ENCODE results near the gene DNAJC19.

Gene DNAJC19

DNA sequence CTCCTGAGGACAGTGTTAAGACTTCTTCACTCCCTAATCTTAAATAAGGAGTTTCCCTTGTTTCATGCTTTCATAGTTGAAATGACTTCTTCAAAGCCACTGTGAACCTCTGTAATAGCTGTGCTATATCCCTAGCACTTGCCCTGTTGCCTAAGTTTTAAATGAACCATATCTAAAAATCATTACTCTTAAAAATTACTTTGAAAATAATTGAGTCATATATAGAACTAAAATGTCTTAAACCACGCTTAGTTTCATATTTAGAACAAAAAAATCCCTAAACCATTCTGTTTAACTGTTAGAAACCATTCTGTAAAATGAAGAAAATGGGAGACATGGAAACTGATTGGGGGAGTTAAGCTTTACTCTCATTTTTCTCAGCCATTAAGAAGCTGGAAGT lies 29.8 kb downstream of the DNAJC19 start:
- no peak for FAIRE-seq

DNA sequence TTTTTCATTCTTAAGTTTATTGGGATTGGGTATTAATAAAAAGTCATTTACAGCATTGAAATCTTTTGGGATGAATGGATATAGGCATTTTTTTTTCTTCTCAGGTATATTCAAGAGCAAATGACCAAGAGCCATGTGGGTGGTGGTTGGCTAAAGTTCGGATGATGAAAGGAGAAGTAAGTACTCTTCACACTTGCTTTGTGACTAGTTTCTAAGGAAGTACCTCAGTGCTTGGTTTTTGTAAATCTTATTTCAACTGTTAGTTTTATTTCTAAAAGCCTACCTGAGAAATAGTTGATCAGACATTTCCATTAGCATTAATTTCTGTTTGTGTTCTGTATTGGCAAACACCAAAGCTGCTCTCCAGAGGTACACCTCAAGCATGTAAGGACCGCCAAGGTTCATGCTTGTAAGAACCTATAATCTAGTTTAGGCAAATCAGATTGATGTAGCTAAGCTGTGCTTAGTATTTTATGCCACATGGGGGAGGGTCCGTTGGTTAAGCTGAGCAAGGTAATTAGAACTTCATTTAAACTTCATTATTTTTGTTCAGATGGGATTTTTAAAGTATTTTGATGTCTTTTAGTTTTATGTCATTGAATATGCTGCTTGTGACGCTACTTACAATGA lies 41.7 kb downstream of the DNAJC19 start:
- no peak for FAIRE-seq

DNA sequence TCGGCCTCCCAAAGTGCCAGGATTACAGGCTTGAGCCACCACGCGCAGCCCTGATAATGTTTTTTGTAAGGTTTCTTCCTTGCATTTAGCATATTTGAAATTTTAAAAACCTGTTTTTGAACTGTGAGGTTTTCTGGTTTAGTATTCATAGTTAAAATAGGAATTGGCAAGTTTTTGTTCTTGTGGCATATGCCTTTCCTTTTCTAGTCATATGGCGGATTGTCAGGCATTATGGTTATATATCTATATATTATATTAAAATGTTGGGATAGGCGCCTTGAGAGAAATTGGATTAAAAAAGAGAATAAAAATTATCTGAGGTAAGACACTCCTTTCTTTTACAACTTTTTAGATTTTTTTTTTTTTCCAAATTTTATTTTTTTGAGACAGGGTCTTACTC lies 48.7 kb downstream of the DNAJC19 start:
- no peak for FAIRE-seq

DNA sequence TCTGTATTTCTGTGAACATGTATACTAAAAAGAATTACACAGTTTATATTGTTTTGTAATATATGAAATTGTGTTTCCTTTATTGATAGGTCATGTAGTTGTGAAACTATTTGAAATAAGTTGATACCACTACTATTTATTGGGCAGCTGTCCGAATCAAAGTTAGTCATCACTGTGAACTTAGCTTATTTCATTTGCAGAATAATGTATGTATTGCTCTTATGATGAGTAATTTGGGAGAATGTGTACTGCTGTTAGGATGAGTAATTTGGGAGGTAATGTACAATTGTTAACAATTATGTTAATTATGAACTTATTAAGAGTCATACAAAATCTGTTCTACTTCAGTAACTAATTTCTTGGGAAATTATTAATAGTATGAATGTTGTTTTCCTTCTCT lies 54.9 kb downstream of the DNAJC19 start:
- no peak for FAIRE-seq

All from colon (tissue), 2 donors.